ENCODE measurements around the gene CYCS. TPM values are rescaled to one million over a fixed set of nuclear protein-coding genes. Genes with fewer than 3 reads are reported as not detected.

CYCS gene
- total and polyA plus RNA-seq, 2 donors (not counting 1 experiment from before 2014, with no cell fraction given), result 46.7 to 51.3 TPM

- Histone ChIP-seq H3K27me3 (replicated peaks in 1 of 4; ENCODE audit: control extremely low read depth in 1 of 4, control insufficient read depth in 3 of 4, insufficient read depth in 4 of 4, low read length in 3 of 4) (peaks cover 0 to 4% (median 0%) of the 10 kb centered on the region in 4 experiments), H3K4me1 (ENCODE audit: control insufficient read depth in 2 of 2, insufficient read depth in 2 of 2, low read length in 2 of 2) (peaks cover 0 to 8% of the 10 kb centered on the region in 2 donors), H3K4me3 (ENCODE audit: control extremely low read depth in 1 of 5, extremely low read depth in 1 of 5, insufficient read depth in 1 of 5, low read depth in 2 of 5, low read length in 4 of 5) (no peak overlapping the region), H3K27ac (ENCODE audit: low read length in 2 of 2) (no peak overlapping the region), H3K9me3 (ENCODE audit: control extremely low read depth in 1 of 3, control insufficient read depth in 2 of 3, insufficient read depth in 1 of 3, low read length in 2 of 3) (peaks cover 0 to 6% (median 0%) of the 10 kb centered on the region in 3 donors), H3K9ac (ENCODE audit: low read length) (no peak overlapping the region), H3K36me3 (replicated peaks in 1 of 2; ENCODE audit: control extremely low read depth in 1 of 2, control insufficient read depth in 1 of 2, extremely low read depth in 1 of 2, insufficient read depth in 2 of 2, low read length in 1 of 2) (no peaks in the 10 kb centered on the region), H2AFZ (ENCODE audit: insufficient read depth, low read depth, low read length, poor library complexity, severe bottlenecking) (no peak overlapping the region), H4K20me1 (ENCODE audit: control insufficient read depth, insufficient read depth, low read length, poor library complexity, severe bottlenecking) (no peaks in the 10 kb centered on the region), H3K79me2 (ENCODE audit: control insufficient read depth, insufficient read depth, low read length) (no peaks in the 10 kb centered on the region), H3K4me2 (replicated peaks; ENCODE audit: low read depth, low read length, poor library complexity, severe bottlenecking) (no peak overlapping the region)
- Mint-ChIP-seq H3K27ac (no peak overlapping the region), H3K4me1 (peaks cover 10% of the 10 kb centered on the region), H3K4me3 (no peak overlapping the region), H3K27me3 (no peaks in the 10 kb centered on the region), H3K9me3 (ENCODE audit: insufficient read depth) (no peaks in the 10 kb centered on the region)
- no CpG with 5 or more reads among the region's 2 CpGs for WGBS (ENCODE audit: insufficient coverage)
- ChIA-PET POLR2A (no interaction called here), CTCF (interaction anchor here (1.0 to 14.4 kb wide), 2 partner anchors 10 to 276 kb away, joined by 4 to 354 read pairs; no protein-coding TSS in a partner anchor)
- peak; percentile 65 for ATAC-seq (ENCODE audit: low read depth)
- no peak for TF ChIP-seq EZH2 (IDR thresholded peaks at IDR 0.05; ENCODE audit: borderline replicate concordance, insufficient read depth, low read depth, low read length, poor library complexity, severe bottlenecking)
- no peak for TF ChIP-seq CTCF (IDR thresholded peaks at IDR 0.05)
- DNase-seq, result peak; percentile 48
- intact Hi-C loops (cut with micrococcal nuclease), result no loop called here
Observed at GRCh38 chr7:25087855-25088254, 37.2 kb downstream of the CYCS start.

GRCh38 chr7:25084821-25085220, 40.2 kb downstream of the CYCS start:
- no peak overlapping the region for H3K4me3 Mint-ChIP-seq
- no peak overlapping the region for H3K4me3 ChIP-seq (ENCODE audit: control extremely low read depth in 1 of 5, extremely low read depth in 1 of 5, insufficient read depth in 1 of 5, low read depth in 2 of 5, low read length in 4 of 5)
- peaks cover 0 to 8% of the 10 kb centered on the region in 2 donors for H3K4me1 ChIP-seq (ENCODE audit: control insufficient read depth in 2 of 2, insufficient read depth in 2 of 2, low read length in 2 of 2)
- H3K79me2 ChIP-seq (ENCODE audit: control insufficient read depth, insufficient read depth, low read length), result no peaks in the 10 kb centered on the region
- peaks cover 0 to 6% (median 0%) of the 10 kb centered on the region in 3 donors for H3K9me3 ChIP-seq (ENCODE audit: control extremely low read depth in 1 of 3, control insufficient read depth in 2 of 3, insufficient read depth in 1 of 3, low read length in 2 of 3)
- peaks cover 10% of the 10 kb centered on the region for H3K4me1 Mint-ChIP-seq
- DNase-seq, result no peak
- no peak overlapping the region for H3K4me2 ChIP-seq (replicated peaks; ENCODE audit: low read depth, low read length, poor library complexity, severe bottlenecking)
- no peak overlapping the region for H3K9ac ChIP-seq (ENCODE audit: low read length)
- no peaks in the 10 kb centered on the region for H4K20me1 ChIP-seq (ENCODE audit: control insufficient read depth, insufficient read depth, low read length, poor library complexity, severe bottlenecking)
- no peaks in the 10 kb centered on the region for H3K9me3 Mint-ChIP-seq (ENCODE audit: insufficient read depth)
- TF ChIP-seq EZH2 (IDR thresholded peaks at IDR 0.05; ENCODE audit: borderline replicate concordance, insufficient read depth, low read depth, low read length, poor library complexity, severe bottlenecking) (no peak), CTCF (IDR thresholded peaks at IDR 0.05) (no peak)
- ChIA-PET CTCF (interaction anchor here (0.7 to 3.1 kb wide), 5 partner anchors 9 to 271 kb away, joined by 3 to 18 read pairs (median 4); no protein-coding TSS in a partner anchor), POLR2A (no interaction called here)
- ATAC-seq (ENCODE audit: low read depth), result no peak
- H3K27me3 ChIP-seq (replicated peaks in 1 of 4; ENCODE audit: control extremely low read depth in 1 of 4, control insufficient read depth in 3 of 4, insufficient read depth in 4 of 4, low read length in 3 of 4), result peaks cover 0 to 4% (median 2%) of the 10 kb centered on the region in 4 experiments
- no peak overlapping the region for H2AFZ ChIP-seq (ENCODE audit: insufficient read depth, low read depth, low read length, poor library complexity, severe bottlenecking)
- no peak overlapping the region for H3K27ac Mint-ChIP-seq
- 100% methylated on average over 2 of the region's 2 CpGs for WGBS (ENCODE audit: insufficient coverage)
- H3K27ac ChIP-seq (ENCODE audit: low read length in 2 of 2), result no peak overlapping the region
- no peaks in the 10 kb centered on the region for H3K27me3 Mint-ChIP-seq
- intact Hi-C loops (cut with micrococcal nuclease), result no loop called here
- no peaks in the 10 kb centered on the region for H3K36me3 ChIP-seq (replicated peaks in 1 of 2; ENCODE audit: control extremely low read depth in 1 of 2, control insufficient read depth in 1 of 2, extremely low read depth in 1 of 2, insufficient read depth in 2 of 2, low read length in 1 of 2)
